CMK (cell line): Measurements from ENCODE around the gene NME8.

Source experiments
- DNase-seq: peaks from one replicate; pipeline ENCODE4 v3.0.0-alpha.2; 2010; ENCODE audit warnings: low read depth

The NME8 gene

GRCh38 chr7:37899712-37900247 is 51.4 kb downstream of the NME8 start:
- no peak for DNase-seq

DNA sequence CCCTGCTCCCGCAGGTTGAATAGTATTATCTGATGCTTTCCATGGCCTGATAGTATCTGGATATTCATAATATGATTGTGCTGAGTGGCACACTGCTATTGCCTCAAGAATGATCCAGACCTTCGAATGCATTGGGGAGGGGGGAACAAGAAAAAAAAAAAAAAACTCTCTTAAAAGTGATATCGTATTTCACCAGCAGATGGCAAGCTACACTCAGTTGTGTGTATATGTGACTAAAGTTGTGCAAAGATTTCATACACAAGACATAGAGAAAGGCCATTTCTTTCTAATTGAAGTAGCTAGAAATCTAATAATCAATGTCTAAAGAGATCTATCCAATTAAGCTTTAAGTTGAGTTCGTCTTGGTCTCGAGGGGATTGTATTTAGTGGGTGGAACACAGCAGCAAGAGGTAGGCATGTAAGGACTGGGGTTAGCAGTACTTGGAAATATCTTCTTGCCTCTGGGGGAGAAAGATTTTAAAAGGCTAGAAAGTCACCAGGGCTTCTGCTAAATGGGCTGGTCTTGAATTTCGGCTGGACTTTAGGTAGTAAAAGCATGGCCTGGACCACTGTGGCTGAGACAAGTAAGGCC is 52.9 kb downstream of the NME8 start:
- DNase-seq = no peak

DNA sequence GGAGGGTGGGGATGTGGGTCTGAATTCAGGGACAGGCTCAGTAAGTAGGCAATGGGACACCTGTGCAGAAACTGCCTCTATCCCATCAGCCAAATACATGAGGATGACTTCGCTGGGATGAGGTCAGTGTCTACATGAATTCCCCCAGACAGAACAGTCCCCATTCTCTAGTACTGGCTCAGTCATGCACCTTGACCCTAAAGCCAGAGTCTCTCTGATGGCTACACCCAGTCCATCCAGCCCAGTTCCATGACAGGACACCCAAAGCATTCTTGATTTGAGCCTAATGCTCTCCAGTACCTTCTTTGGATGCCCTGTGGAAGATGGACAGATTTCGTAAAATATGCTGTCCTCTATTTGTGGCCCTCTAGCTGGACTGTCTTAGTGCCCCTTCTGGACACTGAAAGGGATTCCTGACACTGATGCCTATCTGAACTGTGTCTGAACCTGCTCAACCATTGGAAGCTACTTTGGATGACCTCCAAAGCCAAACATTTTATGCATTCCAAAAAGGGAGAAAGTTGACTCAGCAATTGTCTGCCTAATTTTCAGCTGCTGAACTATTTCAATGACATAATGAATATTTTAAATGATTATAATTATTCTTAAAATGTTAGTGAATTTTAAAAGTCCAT is 53.6 kb downstream of the NME8 start:
- no peak for DNase-seq

DNA sequence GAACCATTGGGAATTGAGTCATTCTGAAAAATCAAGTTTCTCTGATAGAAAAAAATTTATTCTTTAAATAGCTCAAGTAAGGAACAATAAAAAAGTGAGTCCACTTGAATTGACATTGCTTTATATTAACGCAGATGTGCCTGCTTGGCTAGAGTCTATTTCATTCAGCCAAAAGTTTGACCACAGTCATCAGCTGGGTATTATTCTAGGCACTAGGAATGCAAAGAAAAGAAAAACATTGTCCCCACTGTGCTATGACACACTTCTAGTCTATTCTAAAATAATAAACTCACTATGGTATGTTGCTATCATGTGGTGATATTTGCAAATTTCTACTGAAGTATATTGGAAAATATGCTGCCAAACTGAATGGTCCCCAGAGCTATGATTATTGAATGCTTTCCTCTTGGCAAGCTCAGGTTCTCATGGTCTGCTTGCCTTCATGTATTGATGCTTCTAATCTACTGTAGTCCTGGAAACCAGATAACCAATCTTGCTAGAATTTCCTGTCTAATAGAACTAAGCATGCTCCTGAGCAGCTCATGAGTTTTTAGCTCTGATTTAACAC is 59.9 kb downstream of the NME8 start:
- DNase-seq = no peak

- DNase-seq = no peak
Measured at GRCh38 chr7:37912756-37913155, 64.4 kb downstream of the NME8 start.

GRCh38 chr7:37915438-37915837 is 67.0 kb downstream of the NME8 start:
- no peak for DNase-seq

GRCh38 chr7:37916017-37916672 is 67.7 kb downstream of the NME8 start:
- DNase-seq = no peak

GRCh38 chr7:37916673-37917660 is 68.6 kb downstream of the NME8 start, which contains the start of gene SFRP4:
Gene SFRP4 (minus strand): TSS chr7:37916817. CDS start chr7:37916537, 280 bp downstream.
- DNase-seq = no peak

- DNase-seq = no peak
Measured at GRCh38 chr7:37918526-37918925, 70.1 kb downstream of the NME8 start.

DNA sequence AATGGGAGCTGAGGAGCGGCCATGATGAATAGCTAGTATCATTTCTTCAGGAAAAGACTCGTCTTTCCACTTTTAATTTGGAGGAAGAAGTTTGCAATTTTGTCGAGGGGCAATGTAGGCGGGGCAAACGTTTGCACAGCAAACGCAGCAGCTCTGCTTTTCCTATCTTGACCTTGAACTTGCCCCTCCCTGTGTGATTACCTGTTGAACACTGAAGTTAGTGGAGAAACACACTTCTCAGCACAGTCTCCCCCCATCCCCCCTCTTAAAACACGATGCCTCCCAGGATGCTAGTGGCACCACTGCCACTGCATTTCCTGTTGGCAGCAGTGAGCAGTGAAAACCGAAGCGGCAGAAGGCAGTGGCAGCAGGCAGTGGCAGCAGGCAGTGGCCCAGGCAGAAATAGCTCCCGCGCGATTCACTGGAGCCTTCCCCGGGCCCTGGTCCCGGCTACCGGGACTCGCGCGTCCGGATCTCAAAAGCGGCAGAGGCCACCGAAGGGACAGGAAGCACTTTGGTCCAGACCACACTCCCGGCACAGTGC is 72.0 kb downstream of the NME8 start, which contains the start of gene EPDR1:
TSS of gene EPDR1 (plus strand) at position 336 of the 544 bp plus-strand sequence. CDS start 300 bp downstream, outside the sequence.
- peak; percentile 39 for DNase-seq

DNA sequence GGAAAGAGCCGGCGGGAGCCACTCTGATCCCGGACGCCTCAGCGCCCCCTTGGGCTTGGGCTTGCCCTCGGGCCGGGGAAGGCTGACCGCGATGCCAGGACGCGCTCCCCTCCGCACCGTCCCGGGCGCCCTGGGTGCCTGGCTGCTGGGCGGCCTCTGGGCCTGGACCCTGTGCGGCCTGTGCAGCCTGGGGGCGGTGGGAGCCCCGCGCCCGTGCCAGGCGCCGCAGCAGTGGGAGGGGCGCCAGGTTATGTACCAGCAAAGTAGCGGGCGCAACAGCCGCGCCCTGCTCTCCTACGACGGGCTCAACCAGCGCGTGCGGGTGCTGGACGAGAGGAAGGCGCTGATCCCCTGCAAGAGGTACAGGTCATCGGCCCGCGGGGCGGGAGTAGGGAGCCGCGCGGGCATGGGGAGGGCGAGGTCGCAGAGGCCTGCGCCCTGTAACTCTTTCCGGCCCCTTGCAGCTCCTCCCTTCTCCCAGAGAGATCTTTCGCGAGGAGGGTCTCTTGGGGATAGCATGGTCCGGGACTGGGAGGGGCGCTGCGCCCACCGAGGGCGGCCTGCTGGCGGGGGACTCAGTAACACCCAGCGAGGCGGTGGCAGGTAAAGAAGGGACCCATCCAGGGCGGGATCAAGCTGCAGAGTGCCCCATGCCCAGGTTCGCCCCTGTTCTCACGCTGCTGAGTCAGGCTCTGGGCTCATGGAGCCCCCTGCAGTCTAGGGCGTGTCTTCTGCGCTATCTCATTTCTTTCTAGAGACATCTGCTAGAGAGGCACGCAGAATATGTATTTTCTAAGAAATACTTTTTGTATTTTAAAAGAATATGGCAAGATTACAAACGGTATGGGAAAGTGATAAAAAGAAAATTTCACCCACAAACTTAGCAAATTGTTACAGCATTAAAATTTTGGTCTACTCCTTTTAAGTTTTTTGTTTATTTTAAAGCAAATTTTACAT is 72.7 kb downstream of the NME8 start:
- peak; percentile 49 for DNase-seq

- no peak for DNase-seq
Measured at GRCh38 chr7:37921876-37922275, 73.5 kb downstream of the NME8 start.

DNA sequence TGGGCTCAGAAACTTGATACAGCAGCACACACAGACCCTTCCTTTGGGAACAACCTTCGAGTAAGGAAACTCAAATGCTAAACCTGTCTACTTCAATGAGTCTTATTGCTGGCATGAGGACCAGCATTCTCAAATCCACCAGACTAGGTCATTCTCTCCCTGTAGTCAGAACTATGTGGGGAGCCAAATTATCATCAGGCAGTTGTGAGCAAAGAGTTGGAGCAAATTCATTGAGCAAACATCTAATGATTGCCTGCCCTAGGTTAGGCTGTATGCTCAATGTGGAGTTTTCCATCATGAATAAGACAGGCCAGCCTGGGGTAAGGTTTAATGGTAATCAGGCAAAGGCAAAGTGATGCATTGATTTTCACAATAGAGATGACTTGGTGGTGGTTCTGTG is 75.6 kb downstream of the NME8 start:
- no peak for DNase-seq

GRCh38 chr7:37924491-37925041 is 76.2 kb downstream of the NME8 start:
- DNase-seq = no peak

GRCh38 chr7:37925620-37926019 is 77.2 kb downstream of the NME8 start:
- DNase-seq = no peak

DNA sequence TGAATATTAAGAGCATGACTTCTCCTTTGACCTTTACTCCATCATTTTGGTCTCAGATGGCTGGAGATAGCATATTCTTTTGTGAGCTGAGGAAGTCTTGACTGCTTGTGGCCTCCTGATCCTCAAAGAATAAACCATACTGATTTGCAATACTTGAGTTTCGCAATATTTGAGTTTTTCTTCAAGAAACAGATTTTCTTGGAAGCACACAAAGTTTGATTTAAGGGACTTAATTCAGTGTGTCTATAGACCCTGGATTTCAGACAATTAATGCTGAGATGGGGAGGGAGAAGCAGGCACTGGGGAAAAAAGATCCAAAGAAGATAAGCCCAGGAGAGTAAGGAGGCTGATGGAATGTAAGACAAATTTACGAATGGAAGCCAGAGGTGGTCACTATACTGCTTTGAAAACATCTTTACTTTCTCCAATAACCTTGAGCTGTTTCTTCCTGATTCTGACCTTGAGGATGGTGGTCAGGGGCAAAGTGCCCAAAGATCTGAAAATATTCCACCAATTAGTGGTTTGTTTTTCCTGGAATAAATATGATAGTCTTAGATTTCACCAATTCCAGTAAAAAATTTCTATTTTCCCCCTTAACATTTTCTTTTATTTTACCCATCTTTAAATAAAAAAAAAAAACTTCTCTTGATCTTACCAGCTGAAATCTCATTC is 79.5 kb downstream of the NME8 start:
- no peak for DNase-seq

DNA sequence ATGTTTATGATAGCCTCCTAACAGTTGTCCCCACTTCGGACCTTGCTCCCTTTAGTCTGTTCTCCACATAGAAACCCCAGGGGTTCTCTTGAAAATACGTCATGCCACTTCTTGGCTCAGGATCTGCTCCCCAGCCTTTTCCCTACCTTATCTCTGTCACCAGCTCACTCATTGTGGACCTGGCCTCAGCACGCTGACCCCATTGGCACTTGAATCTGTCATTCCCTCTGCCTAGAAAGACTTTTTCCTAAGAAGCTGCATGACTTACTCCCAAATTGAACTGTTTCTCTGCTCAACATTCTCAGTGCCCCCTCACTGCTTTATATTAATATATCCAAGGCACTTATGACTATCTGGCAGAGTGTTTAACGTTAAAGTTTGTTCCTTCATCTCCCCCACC is 80.5 kb downstream of the NME8 start:
- DNase-seq = no peak

DNA sequence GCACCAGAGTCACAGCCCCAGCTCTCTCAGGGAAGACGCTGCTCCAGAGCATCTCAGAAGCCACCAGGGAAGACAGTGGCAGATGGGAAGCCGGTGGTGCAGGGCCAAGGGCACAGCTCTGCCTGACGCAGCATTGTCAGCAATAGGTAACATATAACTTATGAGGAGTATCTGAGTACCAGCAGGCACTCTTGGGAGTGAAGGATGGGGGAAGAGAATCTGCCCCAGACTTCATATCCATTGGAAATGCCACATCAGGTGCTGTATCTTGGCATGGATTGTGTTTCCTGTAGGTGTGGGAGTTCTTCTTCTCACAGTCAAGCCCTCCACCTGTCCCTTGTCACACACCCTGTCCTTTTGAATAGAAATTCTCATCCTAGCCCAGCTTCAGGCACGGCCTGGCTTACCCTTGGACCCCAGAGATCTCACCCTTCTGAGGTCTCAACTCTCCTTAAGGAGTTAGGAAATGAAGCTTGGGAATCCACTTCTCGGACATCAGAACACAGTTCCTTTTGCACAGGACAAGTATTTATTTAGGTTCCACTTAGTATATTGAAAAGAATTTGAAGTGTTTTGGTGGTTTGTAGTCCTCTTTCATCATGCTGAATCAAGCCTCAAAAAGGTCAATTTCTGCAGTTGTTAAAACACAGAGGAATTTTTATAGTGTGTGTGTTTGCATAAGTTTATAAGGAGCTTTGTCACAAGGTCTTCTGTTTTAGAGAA is 82.0 kb downstream of the NME8 start:
- DNase-seq = no peak
